Adrenal gland (tissue), 12 donors: ENCODE results near the gene C1orf226. TPM values are rescaled to one million over a fixed set of nuclear protein-coding genes. Genes with fewer than 3 reads are reported as not detected.
"Not testable (repeated sequence)": the region's sequence is repeated elsewhere in the genome, so short reads cannot be mapped to it uniquely, and the experiment has no call there.

Experiments
- DNase-seq, 7 donors: peaks; one replicate each; pipeline ENCODE4 v3.0.0-alpha.2; 2019 to 2020
- H3K27ac ChIP-seq, 5 donors: fragments of 200-600 bp; sonication (generic) in 4 of 5; 1 replicate in 3 of 5; 2 replicates in 2 of 5; pipeline versions ENCODE4 v1.5.1 to v1.8.0; 2016 to 2020; ENCODE audit warnings: mild to moderate bottlenecking in 1 of 5
- H3K27me3 ChIP-seq: fragments of 200-600 bp; 2 replicates; pipeline ENCODE4 v1.8.0; 2021
- H3K36me3 ChIP-seq, 2 donors: fragments of 200-600 bp; replicated peaks in 1 of 2; 1 replicate in 1 of 2; 2 replicates in 1 of 2; pipeline versions ENCODE4 v1.5.1 to v1.8.0; 2018 to 2022
- H3K4me1 ChIP-seq, 2 donors: fragments of 200-600 bp; replicated peaks in 1 of 2; 1 replicate in 1 of 2; 2 replicates in 1 of 2; pipeline versions ENCODE4 v1.5.1 to v1.8.0; 2018 to 2021
- H3K4me3 ChIP-seq, 4 donors: fragments of 200-600 bp; sonication (generic) in 3 of 4; one replicate each; pipeline ENCODE4 v1.5.1; 2016 to 2018
- H3K9me3 ChIP-seq, 3 donors: fragments of 200-600 bp; sonication (generic) in 1 of 3; replicated peaks in 1 of 3; 1 replicate in 2 of 3; 2 replicates in 1 of 3; pipeline versions ENCODE4 v1.5.1 to v1.8.0; 2016 to 2021
- POLR2A ChIP-seq, 2 donors: fragments of 450-650 bp; IDR thresholded peaks; one replicate each; pipeline ENCODE4 v1.6.1; 2017; ENCODE audit warnings: antibody characterized with exemption in 2 of 2, mild to moderate bottlenecking in 2 of 2, moderate library complexity in 1 of 2
- WGBS, 4 donors: extraction: QIAGEN DNeasy Blood & Tissue Kit in 2 of 4; methylation state at CpG; one replicate each; pipeline versions ENCODE4 v1.1.5 to v1.1.7; 2013 to 2017; 5-methylcytosine and 5-hydroxymethylcytosine counted together
- intact Hi-C, 2 donors: fragments of 100-400 bp; cut with DNase I; formaldehyde crosslinking; loops; one replicate each; pipeline versions ENCODE4 v1.14.1 to v1.15.0; 2022 to 2023
- microRNA counts, 2 donors: library from miRNA; unstranded; fragments of <30 nt; microRNA quantifications; one replicate each; lab custom pipeline; 2016
- microRNA-seq, 3 donors: library from miRNA; unstranded; fragments of <30 nt; microRNA quantifications; one replicate each; pipeline ENCODE4, GENCODE V29; 2017 to 2020
- polyA plus RNA-seq, 3 donors: library from polyadenylated mRNA; stranded (reverse); fragments of 200-250 nt in 2 of 3; fragments of 350-450 nt in 1 of 3; fragmentation: Illumina TruSeq in 1 of 3; extraction: RNeasy Lipid Tissue Mini Kit (QIAGEN cat#74804) in 1 of 3; gene quantifications; one replicate each; pipeline ENCODE4 v1.2.3, GENCODE V29; 2013 to 2014
- small RNA-seq, 2 donors: library from RNA; depleted of rRNA; stranded (forward); fragments of <200 nt; gene quantifications; one replicate each; pipeline ENCODE3, GENCODE V24; 2016
- total RNA-seq, 9 donors: library from RNA; depleted of rRNA in 4 of 9; stranded (reverse); fragments of >200 nt in 4 of 9; fragments of 120-200 nt in 1 of 9; fragmentation: NEBNext Ultra II Directional in 1 of 9; extraction: Animal tissue kit (Norgen Biotek cat#: 25700) in 1 of 9; gene quantifications; one replicate each; pipeline versions ENCODE4 v1.1.0 to v1.2.4, GENCODE V29; 2013 to 2023
- TF ChIP-seq, protein P1 (sequence below), 6 experiments: fragments of 450-650 bp in 4 of 6; fragments of 200-600 bp in 2 of 6; sonication (generic) in 1 of 6; IDR thresholded peaks; 1 replicate in 5 of 6; 2 replicates in 1 of 6; pipeline versions ENCODE4 v1.5.1 to v1.8.0; 2016 to 2021; ENCODE audit warnings: antibody characterized with exemption in 6 of 6, mild to moderate bottlenecking in 2 of 6, moderate library complexity in 1 of 6
- donor health status: healthy with polysubstance abuse.
- donor health status: Bipolar disorder and iron deficiency.
- donor health status: DM: yes; HTN: yes; CAD: no.
- donor health status: DM: no; HTN: no; CAD: no.
- donor health status: DM: no; HTN: no; CAD: no.
- donor health status: DM: yes; HTN: yes; CAD: no.

C1orf226 gene
- total and polyA plus RNA-seq, 12 donors = 0.95 to 48.0 (median 6.8) TPM

DNA sequence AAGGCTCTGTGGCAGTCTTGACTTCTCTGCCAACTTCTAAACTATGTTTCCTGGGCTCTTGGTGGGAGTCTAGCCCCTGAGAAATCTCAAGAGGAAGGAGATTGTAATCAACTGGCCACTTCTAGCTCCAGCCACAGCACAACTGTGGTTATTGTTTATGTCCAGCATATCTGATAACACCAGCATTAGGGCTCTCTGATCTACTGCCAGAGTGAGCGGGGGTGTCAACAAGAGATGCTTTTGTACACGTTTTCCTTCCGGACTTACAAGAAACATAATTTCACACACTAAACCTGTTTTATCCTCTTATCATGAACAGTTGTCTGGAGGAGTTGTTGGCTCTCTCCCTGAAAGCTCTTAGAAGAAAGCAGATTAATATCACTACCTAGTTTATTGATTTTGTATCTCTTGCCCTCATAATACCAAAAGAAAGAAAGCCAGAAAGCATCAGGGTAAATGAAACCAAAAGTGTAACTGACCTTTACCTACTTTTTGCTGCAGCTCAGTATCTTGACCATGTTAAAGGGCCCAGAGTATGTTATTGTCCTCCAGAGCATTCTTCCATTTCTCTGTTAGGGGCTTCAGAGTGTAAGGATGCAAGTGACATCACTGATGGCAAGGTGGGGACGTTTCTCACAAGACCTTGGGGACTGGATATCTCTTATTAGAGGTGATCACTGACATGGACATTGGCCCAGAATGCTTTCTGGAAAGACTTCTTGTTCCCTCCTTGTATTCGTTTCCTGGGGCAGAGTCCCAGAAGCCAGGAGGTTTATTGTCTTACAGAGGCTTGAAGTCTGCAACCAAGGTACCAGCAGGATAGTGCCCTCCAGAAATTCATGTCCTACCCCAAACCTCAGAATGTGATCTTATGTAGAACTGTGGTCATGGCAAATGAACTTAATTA is 40.0 kb downstream of the C1orf226 start:
- no peaks in the 10 kb centered on the region for H3K4me1 ChIP-seq
- no peak overlapping the region for H3K4me3 ChIP-seq
- 38 to 48% (median 42%) methylated on average over 4 to 5 of the region's 5 CpGs for WGBS, 4 donors
- TF ChIP-seq, protein P1, sequence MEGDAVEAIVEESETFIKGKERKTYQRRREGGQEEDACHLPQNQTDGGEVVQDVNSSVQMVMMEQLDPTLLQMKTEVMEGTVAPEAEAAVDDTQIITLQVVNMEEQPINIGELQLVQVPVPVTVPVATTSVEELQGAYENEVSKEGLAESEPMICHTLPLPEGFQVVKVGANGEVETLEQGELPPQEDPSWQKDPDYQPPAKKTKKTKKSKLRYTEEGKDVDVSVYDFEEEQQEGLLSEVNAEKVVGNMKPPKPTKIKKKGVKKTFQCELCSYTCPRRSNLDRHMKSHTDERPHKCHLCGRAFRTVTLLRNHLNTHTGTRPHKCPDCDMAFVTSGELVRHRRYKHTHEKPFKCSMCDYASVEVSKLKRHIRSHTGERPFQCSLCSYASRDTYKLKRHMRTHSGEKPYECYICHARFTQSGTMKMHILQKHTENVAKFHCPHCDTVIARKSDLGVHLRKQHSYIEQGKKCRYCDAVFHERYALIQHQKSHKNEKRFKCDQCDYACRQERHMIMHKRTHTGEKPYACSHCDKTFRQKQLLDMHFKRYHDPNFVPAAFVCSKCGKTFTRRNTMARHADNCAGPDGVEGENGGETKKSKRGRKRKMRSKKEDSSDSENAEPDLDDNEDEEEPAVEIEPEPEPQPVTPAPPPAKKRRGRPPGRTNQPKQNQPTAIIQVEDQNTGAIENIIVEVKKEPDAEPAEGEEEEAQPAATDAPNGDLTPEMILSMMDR (IDR thresholded peaks at IDR 0.05) = no peak
- TF ChIP-seq POLR2A (IDR thresholded peaks at IDR 0.05) = no peak
- intact Hi-C loops = no loop called here
- no peaks in the 10 kb centered on the region for H3K36me3 ChIP-seq
- no peak for DNase-seq
- H3K27me3 ChIP-seq = no peaks in the 10 kb centered on the region
- H3K9me3 ChIP-seq = no peaks in the 10 kb centered on the region
- H3K27ac ChIP-seq = no peak overlapping the region

DNA sequence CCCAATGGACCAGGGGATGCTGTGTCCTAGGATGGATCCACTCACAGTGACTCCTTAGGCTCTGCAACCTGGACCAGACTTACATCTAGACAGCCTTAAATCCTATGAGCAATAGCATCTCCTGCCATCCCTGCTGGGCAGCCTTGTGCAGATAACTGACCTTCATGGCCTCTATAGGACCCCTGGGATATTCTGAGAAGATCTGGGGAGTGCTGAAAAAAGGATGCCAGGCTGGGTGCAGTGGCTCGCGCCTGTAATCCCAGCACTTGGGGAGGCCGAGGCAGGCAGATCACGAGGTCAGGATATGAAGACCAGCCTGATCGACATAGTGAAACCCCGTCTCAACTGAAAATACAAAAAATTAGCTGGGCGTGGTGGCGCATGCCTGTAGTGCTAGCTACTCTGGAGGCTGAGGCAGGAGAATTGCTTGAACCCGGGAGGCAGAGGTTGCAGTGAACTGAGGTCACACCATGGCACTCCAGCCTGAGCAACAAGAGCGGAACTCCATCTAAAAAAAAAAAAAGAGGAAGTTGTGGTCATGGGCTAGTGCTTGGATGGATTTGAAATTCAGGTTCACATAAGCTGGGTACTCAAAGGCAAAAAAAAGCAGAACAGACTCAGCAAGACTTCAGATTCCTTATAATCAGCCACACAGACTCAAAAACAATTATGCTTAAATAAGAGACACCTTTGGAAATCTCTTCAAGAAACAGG is 41.3 kb downstream of the C1orf226 start:
- no peaks in the 10 kb centered on the region for H3K4me1 ChIP-seq
- WGBS, 4 donors = 74 to 94% (median 83%) methylated on average over 10 of the region's 10 CpGs
- no peak overlapping the region for H3K4me3 ChIP-seq
- H3K27ac ChIP-seq = no peak overlapping the region
- no peaks in the 10 kb centered on the region for H3K27me3 ChIP-seq
- intact Hi-C loops = no loop called here
- no peaks in the 10 kb centered on the region for H3K9me3 ChIP-seq
- no peaks in the 10 kb centered on the region for H3K36me3 ChIP-seq
- DNase-seq = no peak
- TF ChIP-seq, protein P1 (IDR thresholded peaks at IDR 0.05) = no peak
- TF ChIP-seq POLR2A (IDR thresholded peaks at IDR 0.05) = no peak

DNA sequence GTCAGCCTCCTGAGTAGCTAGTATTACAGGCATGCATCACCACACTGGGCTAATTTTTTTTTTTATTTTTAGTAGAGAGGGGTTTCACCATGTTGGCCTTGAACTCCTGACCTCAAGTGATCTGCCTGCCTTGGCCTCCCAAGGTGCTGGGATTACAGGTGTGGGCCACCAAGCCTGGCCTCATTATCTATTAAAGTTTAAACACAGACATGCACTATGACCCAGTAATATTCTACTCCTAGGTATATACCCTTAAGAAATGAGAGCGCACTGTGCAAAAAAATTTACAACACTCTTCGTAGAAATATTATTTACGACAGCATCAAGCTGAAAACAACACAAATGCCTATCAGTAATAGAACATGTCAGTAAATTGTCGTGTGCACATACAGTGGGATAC is 49.1 kb downstream of the C1orf226 start:
- Histone ChIP-seq H3K4me3 (no peak overlapping the region), H3K4me1 (no peaks in the 10 kb centered on the region), H3K36me3 (no peaks in the 10 kb centered on the region), H3K9me3 (no peaks in the 10 kb centered on the region), H3K27me3 (no peaks in the 10 kb centered on the region), H3K27ac (no peak overlapping the region)
- WGBS, 4 donors = 85 to 91% (median 88%) methylated on average over 4 of the region's 4 CpGs
- TF ChIP-seq, protein P1 (IDR thresholded peaks at IDR 0.05) = no peak
- no peak for TF ChIP-seq POLR2A (IDR thresholded peaks at IDR 0.05)
- no peak for DNase-seq
- intact Hi-C loops = no loop called here

DNA sequence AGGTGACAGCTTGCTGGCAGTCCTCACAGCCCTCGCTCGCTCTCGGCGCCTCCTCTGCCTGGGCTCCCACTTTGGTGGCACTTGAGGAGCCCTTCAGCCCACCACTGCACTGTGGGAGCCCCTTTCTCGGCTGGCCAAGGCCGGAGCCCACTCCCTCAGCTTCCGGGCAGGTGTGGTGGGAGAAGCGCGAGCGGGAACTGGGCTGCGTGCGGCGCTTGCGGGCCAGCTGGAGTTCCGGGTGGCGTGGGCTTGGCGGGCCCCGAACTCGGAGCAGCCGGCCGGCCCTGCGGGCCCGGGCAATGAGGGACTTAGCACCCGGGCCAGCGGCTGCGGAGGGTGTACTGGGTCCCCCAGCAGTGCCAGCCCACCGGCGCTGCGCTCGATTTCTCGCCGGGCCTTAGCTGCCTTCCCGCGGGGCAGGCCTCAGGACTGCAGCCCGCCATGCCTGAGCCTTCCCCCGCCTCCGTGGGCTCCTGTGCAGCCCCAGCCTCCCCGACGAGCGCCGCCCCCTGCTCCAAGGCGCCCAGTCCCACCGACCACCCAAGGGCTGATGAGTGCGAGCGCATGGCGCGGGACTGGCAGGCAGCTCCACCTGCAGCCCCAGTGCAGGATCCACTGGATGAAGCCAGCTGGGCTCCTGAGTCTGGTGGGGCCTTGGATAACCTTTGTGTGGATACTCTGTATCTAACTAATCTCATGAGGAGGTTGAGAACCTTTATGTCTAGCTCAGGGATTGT is 51.6 kb downstream of the C1orf226 start:
- H3K27me3 ChIP-seq, H3K9me3 ChIP-seq, H3K4me1 ChIP-seq, H3K4me3 ChIP-seq, H3K36me3 ChIP-seq, H3K27ac ChIP-seq, intact Hi-C loops, DNase-seq: not testable (repeated sequence)
- 75 to 87% (median 82%) methylated on average over 19 to 47 of the region's 47 CpGs for WGBS, 4 donors

MicroRNAs encoded within 50 kb of the gene (microRNA counts, 767-probe panel; counts per million panel counts)
- microRNA hsa-miR-556-3p (lab: Ali Mortazavi, UCI) (0 counts per million in 2 donors), microRNA hsa-miR-556-5p (lab: Ali Mortazavi, UCI) (0 counts per million in 2 donors)

Small RNAs within 50 kb of the gene (microRNA-seq; reads per million reads assigned to microRNA genes)
- gene MIR556 = 0.57 to 1.9 (median 0.89) reads per million in 3 donors

Small RNAs within 50 kb of the gene (small RNA-seq; reads per million reads assigned to genes)
- 0.12 to 0.17 reads per million in 2 donors for gene MIR556
- 0 reads per million in 2 donors for gene RNA5SP61

Other genes starting within 250 kb of the C1orf226 start
- gene SPATA46, start 4.9 kb upstream of the C1orf226 start, total RNA-seq = not detected
- gene SPATA46, start 4.9 kb upstream of the C1orf226 start, polyA plus RNA-seq = not detected
- gene SH2D1B, start 30.4 kb downstream of the C1orf226 start, total RNA-seq = under 1 TPM in 2 of 9 donors, not detected in 7; 0.11 to 0.13 TPM
- under 1 TPM in 1 of 3 donors, not detected in 2; 0.08 TPM for gene SH2D1B, start 30.4 kb downstream of the C1orf226 start, polyA plus RNA-seq
- gene UHMK1, start 116.1 kb downstream of the C1orf226 start, total RNA-seq = 10 to 100 TPM; 46.0 to 81.6 (median 58.8) TPM
- 10 to 100 TPM in 2 of 3 donors, 1 to 10 TPM in 1; 9.5 to 48.4 (median 12.0) TPM for gene UHMK1, start 116.1 kb downstream of the C1orf226 start, polyA plus RNA-seq
- gene UAP1, start 180.0 kb downstream of the C1orf226 start, total RNA-seq = 100 to 1,000 TPM in 2 of 9 donors, 10 to 100 TPM in 7; 43.6 to 108 (median 71.3) TPM
- 100 to 1,000 TPM in 1 of 3 donors, 10 to 100 TPM in 2; 61.8 to 119 (median 82.5) TPM for gene UAP1, start 180.0 kb downstream of the C1orf226 start, polyA plus RNA-seq